Measurements from ENCODE around the gene ROCK2.
"Not testable (repeated sequence)": the region's sequence is repeated elsewhere in the genome, so short reads cannot be mapped to it uniquely, and the experiment has no call there.

ROCK2 gene

DNA sequence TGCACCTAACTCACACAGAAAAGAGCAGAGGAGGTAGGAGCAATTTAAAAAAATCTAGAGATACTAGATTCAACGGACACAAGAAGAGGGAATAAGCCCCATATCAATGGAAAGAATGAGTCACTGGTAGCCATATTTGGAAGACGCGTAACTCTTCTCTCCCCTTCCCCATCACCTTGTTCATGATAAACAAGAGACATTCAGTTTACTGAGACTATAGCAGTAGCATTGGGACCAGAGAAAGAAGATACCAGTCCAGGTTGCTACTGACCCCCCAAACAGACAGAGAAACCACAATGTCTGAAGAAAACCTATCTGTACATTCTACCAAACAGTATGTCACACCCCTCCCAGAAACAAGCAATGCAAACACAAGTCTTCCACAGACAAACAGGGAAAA lies 108.1 kb downstream of the ROCK2 start:
- DNase-seq (ENCODE audit: low read depth) = no peak

DNA sequence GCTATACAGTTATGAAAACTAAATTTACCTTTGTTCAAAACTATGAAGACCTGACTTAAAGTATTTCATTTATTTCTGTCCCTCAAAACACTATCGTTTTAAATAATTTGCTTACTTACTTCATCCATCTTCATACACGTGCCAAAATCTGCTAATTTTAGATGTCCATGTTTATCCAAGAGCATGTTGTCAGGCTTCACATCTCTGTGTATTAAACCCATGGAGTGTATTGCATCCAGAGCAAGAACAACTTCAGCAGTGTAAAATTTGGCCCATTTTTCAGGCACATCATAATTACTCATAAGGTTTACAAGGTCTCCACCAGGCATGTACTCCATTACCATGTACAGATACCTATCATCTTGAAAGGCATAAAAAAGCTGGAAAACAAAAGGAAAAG lies 108.9 kb downstream of the ROCK2 start:
- DNase-seq (ENCODE audit: low read depth) = no peak

GRCh38 chr2:11234309-11234708 lies 110.1 kb downstream of the ROCK2 start:
- DNase-seq (ENCODE audit: low read depth) = no peak

DNA sequence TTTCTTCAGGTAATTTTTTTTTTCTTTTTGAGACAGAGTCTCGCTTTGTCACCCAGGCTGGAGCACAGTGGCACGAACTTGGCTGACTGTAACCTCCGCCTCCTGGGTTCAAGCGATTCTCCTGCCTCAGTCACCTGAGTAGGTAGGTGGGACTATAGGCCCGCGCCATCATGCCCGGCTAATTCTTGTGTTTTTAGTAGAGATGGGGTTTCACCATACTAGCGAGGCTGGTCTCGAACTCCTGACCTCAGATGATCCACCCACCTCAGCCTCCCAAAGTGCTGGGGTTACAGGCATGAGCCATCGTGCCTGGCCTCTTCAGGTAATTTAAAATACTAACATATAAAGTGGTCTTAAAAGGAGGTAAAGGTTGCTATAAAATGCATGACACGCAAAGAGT lies 113.2 kb downstream of the ROCK2 start:
- not testable (repeated sequence) for DNase-seq (ENCODE audit: low read depth)

- no peak for DNase-seq (ENCODE audit: low read depth)
Measured at GRCh38 chr2:11228692-11229091, 115.7 kb downstream of the ROCK2 start.

DNA sequence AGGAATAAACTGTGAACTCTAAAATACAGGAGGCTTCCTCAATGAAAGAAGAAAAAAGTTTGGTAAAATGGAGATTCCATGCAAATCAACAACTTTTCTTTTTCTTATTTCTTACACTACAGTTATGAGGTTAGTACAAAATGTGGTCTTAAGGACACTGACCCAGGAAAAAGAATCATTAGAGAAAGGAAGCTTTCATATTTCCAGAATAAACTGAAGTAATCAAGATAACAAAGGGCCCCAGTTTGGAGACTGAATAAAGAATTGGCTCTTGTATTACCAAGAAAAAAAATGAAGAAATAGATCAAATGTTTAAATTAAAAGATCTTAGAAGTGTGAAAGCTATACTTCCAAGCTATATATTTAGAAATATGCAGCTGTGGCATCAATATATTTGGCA lies 116.8 kb downstream of the ROCK2 start:
- no peak for DNase-seq (ENCODE audit: low read depth)

DNA sequence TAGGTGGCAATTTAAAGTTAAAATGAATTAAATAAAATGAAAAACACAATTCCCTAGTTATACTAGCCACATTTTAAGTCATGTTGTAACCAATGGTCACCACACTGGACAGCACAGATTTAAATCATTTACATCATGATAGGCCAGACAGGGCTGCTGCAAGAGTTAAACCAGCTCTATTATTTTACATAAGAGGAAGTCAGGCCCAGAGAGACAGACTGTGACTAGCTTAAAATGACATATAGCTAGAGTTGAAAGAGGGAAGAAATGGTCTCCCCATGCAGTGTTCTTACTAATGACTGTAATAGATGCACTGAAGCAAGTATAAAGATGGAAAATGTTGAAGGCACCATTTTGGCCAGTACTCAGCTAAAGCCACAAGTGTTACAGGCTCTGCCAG lies 119.5 kb downstream of the ROCK2 start:
- no peak for DNase-seq (ENCODE audit: low read depth)

GRCh38 chr2:11222845-11223244 lies 121.6 kb downstream of the ROCK2 start:
- no peak for DNase-seq (ENCODE audit: low read depth)

- no peak for DNase-seq (ENCODE audit: low read depth)
Measured at GRCh38 chr2:11220445-11220844, 124.0 kb downstream of the ROCK2 start.

DNA sequence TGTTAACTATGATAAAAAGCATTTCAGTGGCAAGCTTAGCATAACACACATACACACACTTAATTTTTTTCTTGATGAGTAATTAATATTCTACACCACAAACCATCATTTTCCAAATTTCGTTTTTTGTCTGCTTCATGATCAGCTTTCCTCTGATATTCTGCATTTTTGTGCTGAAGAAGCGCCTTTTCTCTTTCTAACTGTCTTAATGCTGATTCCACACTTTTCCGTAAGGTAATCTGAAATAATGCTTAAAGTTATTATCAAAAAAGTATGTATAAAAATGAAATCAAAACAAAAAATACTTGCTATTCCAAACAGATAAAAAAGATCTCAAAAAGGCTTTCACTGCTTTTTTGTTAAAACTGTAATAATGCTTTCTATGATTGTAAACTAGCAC lies 129.0 kb downstream of the ROCK2 start:
- DNase-seq (ENCODE audit: low read depth) = no peak

DNA sequence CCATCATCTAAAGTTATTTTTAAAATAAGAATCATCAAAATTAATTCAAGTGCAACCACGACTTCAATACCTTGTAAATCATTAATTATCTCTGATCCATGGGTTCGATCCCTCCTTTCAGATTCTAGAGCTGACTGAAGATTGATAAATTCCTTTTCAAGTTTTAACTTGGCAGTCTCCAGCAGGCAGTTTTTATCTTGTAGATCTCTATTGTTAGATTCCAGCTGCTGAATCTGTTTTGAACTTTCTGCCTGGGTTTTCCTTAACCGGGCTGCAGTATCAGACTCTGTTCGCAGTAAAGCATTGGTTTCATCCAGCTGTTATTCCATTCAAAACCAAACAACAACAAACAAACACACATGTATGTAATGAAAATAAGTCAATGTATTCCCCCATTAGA lies 129.7 kb downstream of the ROCK2 start:
- no peak for DNase-seq (ENCODE audit: low read depth)

GRCh38 chr2:11213975-11214374 lies 130.5 kb downstream of the ROCK2 start:
- DNase-seq (ENCODE audit: low read depth) = no peak

DNA sequence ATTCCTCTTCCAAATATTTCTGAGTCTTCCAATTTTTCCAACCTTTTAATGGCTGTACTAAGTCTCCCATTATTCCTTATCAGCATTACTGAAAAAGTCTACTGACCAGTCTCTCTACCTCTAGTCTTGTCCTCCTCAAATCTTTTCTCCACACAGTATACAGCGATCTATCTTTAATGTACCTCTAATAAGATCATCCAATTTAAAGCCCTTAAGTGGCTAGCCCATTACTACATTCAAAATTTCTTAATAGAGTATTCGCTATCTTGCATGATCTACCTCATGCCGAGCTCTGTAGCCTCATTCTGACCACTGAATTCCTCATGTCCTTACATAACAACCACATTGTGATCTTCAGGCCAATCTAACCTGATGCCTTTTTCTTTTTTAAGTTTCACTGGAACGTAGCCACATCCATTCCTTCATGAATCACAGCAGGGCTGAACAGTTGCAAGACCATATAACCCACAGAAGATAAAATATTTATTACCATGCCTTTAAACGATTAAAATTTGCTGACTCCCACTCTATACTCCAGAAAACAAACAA lies 131.3 kb downstream of the ROCK2 start:
- DNase-seq (ENCODE audit: low read depth) = no peak

DNA sequence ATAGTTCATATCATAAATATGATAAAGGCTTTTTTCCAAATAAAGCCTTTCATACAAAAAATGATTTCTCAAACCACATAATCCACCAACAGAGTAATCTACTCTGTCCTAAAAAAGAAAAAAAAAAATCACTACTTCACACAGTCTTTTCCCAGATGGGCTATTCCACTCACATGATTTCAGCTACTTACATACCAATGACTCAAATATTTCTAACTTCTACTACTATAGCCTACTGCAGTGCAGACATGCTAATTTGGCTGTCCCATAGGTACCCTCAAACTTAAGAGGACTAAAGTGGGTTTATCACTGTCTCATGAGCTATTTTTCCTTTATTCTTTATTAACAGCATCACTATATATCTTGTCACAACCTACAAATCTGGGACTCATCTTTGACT lies 131.8 kb downstream of the ROCK2 start:
- no peak for DNase-seq (ENCODE audit: low read depth)

DNA sequence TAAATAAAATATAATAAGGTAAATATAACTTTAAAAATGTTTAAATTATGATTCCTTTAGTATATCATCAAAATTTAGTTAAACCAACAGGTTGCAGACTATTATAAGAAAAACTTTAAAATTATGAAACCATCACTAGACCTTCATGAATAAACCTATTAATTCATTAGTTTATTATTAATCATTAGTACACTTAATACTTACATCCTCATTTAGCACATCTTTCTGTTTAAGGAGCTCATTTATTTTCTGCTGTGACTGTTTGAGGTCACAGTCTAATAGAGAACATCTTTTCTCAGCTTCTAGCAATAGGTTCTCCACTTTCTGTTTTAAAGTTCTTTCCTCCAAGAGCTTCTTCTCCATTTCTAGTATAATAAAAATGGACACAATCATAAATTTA lies 136.4 kb downstream of the ROCK2 start:
- no peak for DNase-seq (ENCODE audit: low read depth)

DNA sequence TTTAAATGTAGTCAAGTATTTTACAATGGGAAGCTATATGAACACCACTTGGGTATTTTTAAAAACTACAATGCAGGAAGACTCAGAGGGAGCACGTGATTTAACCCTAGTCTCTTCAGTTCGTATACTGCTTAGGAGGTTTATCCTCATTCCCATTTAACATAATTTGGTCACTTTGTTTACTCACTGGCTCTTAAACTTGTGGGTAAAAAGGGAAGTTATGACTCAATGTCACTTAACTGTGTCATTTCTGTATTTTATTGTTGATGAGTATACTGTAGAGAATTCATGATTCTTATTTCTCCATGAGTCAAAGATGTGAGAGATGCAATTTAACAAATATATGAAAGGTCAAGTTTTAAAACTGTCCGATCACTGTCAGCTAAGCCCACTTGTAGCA lies 141.0 kb downstream of the ROCK2 start:
- no peak for DNase-seq (ENCODE audit: low read depth)

DNA sequence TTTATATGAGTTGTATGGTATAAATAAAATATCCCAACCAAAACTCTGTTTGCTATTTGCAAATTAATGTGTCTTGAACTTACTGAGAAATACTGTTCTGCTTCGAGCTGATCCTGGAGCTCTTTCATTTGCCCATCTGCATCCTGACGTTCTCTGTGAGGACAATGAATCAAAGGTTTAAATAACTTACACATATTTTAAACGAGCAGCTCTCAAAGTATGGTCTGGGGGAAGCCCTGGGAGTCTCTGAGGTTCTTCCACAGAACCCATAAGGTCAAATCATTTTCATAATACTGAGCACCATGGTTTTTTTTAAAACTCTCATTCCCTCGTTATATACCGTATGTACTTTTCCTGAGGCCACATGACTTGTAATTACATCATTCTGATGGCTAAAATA lies 142.5 kb downstream of the ROCK2 start:
- DNase-seq (ENCODE audit: low read depth) = no peak

GRCh38 chr2:11200651-11201050 lies 143.8 kb downstream of the ROCK2 start:
- DNase-seq (ENCODE audit: low read depth) = no peak

- DNase-seq (ENCODE audit: low read depth) = no peak
Measured at GRCh38 chr2:11196246-11196645, 148.2 kb downstream of the ROCK2 start.

DNA sequence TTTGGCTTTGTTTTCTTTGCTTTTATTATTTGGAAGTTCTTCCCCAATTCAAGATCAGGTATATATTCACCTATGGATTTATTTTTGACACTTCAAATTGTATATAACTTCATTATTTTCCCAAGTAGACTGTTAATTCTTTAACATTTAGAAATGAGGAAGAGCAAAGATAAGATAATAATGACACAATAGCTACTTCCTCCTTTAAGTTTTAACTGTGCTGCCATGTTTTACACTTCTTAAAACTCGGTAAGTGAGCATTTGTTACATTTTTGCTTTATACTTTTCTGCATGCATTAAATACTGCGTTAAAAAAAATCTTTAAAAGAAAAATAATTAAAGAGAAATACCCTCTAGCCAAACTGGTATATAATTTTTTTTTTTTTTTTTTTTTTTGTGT lies 156.7 kb downstream of the ROCK2 start:
- DNase-seq (ENCODE audit: low read depth) = no peak

GRCh38 chr2:11187083-11187619 lies 157.3 kb downstream of the ROCK2 start:
- no peak for DNase-seq (ENCODE audit: low read depth)

GRCh38 chr2:11186145-11186544 lies 158.3 kb downstream of the ROCK2 start:
- DNase-seq (ENCODE audit: low read depth) = no peak

- DNase-seq (ENCODE audit: low read depth) = no peak
Measured at GRCh38 chr2:11182951-11183350, 161.5 kb downstream of the ROCK2 start.

GRCh38 chr2:11180653-11181052 lies 163.8 kb downstream of the ROCK2 start:
- DNase-seq (ENCODE audit: low read depth) = no peak

GRCh38 chr2:11179899-11180298 lies 164.5 kb downstream of the ROCK2 start:
- DNase-seq (ENCODE audit: low read depth) = no peak

Data from stimulated activated CD8-positive, alpha-beta memory T cell treated with anti-CD3 and anti-CD28 coated beads, Interleukin-7, amount 100 ng/mL, for 24 hours (primary cell).